Right lobe of liver (tissue), 4 donors: ENCODE measurements around the gene GTF2A1.

Source experiments
- POLR2A ChIP-seq: fragments of 450-650 bp; IDR thresholded peaks from one replicate; pipeline ENCODE4 v1.6.1; 2017; ENCODE audit warnings: antibody characterized with exemption, mild to moderate bottlenecking
- TF ChIP-seq, protein P1 (sequence below), 4 donors: fragments of 200-600 bp in 3 of 4; fragments of 450-650 bp in 1 of 4; IDR thresholded peaks; one replicate each; pipeline versions ENCODE4 v1.5.1 to v1.8.0; 2016 to 2022; ENCODE audit warnings: antibody characterized with exemption in 4 of 4, mild to moderate bottlenecking in 2 of 4
- donor health status: DM: no; HTN: no; CAD: no.
- donor health status: DM: no; HTN: no; CAD: no.
- donor health status: DM: no; HTN: yes; CAD: no.

DNA sequence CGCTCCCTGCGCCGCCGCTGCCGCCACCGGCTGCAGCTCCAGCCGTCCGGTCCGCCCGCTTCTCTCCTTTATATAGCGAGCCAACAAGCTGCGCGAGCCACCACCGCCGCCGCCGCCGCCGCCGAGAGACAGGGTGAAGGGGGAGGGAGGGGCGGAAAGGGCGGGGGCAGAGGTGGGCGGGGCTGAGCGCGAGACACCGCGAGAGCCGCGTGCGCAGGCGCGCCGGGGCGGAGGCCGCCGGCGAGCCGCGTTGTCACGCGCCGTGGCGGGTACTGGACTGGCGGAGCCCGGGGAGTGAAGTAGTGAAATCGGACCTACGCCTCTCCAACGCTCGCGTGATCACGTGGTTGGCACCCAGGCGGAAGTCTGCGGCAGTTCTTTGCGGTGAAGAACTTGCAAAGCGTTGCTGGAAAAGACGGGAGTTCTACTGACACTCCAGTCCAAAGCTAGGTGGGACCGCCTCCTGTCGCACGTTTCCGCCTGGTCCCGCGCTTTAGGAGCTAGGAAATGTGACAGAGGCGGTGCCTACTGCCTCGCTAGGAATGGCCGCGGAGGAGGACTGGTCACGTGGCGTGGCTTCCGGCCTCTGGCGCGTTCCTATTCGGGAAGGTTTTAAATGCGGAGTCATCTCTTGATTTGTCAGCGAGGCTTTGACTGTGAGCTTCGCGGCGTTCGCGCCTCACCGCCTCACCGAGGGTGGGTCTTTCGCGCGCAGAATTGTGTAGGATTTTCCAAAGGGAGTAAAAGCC lies at the start of gene GTF2A1:
- TF ChIP-seq, protein P1, sequence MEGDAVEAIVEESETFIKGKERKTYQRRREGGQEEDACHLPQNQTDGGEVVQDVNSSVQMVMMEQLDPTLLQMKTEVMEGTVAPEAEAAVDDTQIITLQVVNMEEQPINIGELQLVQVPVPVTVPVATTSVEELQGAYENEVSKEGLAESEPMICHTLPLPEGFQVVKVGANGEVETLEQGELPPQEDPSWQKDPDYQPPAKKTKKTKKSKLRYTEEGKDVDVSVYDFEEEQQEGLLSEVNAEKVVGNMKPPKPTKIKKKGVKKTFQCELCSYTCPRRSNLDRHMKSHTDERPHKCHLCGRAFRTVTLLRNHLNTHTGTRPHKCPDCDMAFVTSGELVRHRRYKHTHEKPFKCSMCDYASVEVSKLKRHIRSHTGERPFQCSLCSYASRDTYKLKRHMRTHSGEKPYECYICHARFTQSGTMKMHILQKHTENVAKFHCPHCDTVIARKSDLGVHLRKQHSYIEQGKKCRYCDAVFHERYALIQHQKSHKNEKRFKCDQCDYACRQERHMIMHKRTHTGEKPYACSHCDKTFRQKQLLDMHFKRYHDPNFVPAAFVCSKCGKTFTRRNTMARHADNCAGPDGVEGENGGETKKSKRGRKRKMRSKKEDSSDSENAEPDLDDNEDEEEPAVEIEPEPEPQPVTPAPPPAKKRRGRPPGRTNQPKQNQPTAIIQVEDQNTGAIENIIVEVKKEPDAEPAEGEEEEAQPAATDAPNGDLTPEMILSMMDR (IDR thresholded peaks at IDR 0.05): no peak
- TF ChIP-seq POLR2A: peak; percentile 91
